HT-29 (cell line): ENCODE data around the gene SLC25A14. TPM values are rescaled to one million over a fixed set of nuclear protein-coding genes. Genes with fewer than 3 reads are reported as not detected.

ENCODE experiments used
- DNase-seq: peaks from one replicate; pipeline ENCODE4 v3.0.0-alpha.2; 2015; ENCODE audit warnings: low spot score
- small RNA-seq: library from RNA; depleted of rRNA; stranded (forward); fragments of <200 nt; gene quantifications from one replicate; pipeline ENCODE3, GENCODE V24; 2014
- total RNA-seq: library from RNA; depleted of rRNA; stranded (reverse); fragments of >200 nt; shearing (Covaris generic); gene quantifications from 2 replicates; pipeline ENCODE4 v1.2.3, GENCODE V29; 2014; rRNA removed

Gene SLC25A14
- total RNA-seq, 1 experiment from 2014 or later = 9.0 TPM

GRCh38 chrX:130378024-130378669 lies 38.4 kb downstream of the SLC25A14 start:
- DNase-seq = no peak

- DNase-seq = no peak
These were observed 45.8 kb downstream of the SLC25A14 start, which contains the start of gene GPR119 for GRCh38 chrX:130385520-130385919. Gene GPR119, minus strand, starts transcription at chrX:130385674. Its CDS starts 227 bp downstream, at chrX:130385447.

- DNase-seq = no peak
These were observed 46.7 kb downstream of the SLC25A14 start for GRCh38 chrX:130386408-130386808.

GRCh38 chrX:130393451-130394074 lies 53.8 kb downstream of the SLC25A14 start:
- peak; percentile 76 for DNase-seq

GRCh38 chrX:130395341-130395740 lies 55.6 kb downstream of the SLC25A14 start:
- DNase-seq = no peak

- DNase-seq = peak; percentile 80
These were observed 61.9 kb downstream of the SLC25A14 start, which contains the start of gene RBMX2 for GRCh38 chrX:130401415-130402207. Gene RBMX2, plus strand, starts transcription at chrX:130401987. Its CDS starts 46 bp downstream, at chrX:130402033.

GRCh38 chrX:130402208-130402684 lies 62.5 kb downstream of the SLC25A14 start:
- DNase-seq = no peak

- DNase-seq = no peak
These were observed 73.7 kb downstream of the SLC25A14 start for GRCh38 chrX:130413415-130413814.

- no peak for DNase-seq
These were observed 75.1 kb downstream of the SLC25A14 start for GRCh38 chrX:130414800-130415199.

GRCh38 chrX:130415201-130415600 lies 75.5 kb downstream of the SLC25A14 start:
- DNase-seq = no peak

GRCh38 chrX:130416785-130417184 lies 77.1 kb downstream of the SLC25A14 start:
- no peak for DNase-seq

GRCh38 chrX:130418066-130418465 lies 78.3 kb downstream of the SLC25A14 start:
- no peak for DNase-seq

- no peak for DNase-seq
These were observed 79.0 kb downstream of the SLC25A14 start for GRCh38 chrX:130418740-130419139.

- DNase-seq = no peak
These were observed 79.5 kb downstream of the SLC25A14 start for GRCh38 chrX:130419263-130419662.

Small RNA genes within 50 kb of the gene (small RNA-seq; reads per million reads assigned to genes)
- not detected for gene AL035423.1
- gene RNU6-1130P = not detected

Other genes with a start within 250 kb of the SLC25A14 start
- 39.8 and 42.4 TPM in 2 replicates for gene ELF4, start 229.4 kb upstream of the SLC25A14 start, total RNA-seq
- gene AIFM1, start 174.1 kb upstream of the SLC25A14 start, total RNA-seq = 28.4 and 39.7 TPM in 2 replicates
- not detected in 2 replicates for gene RAB33A, start 168.0 kb upstream of the SLC25A14 start, total RNA-seq
- gene ZNF280C, start 71.0 kb upstream of the SLC25A14 start, total RNA-seq = 0.99 and 1.0 TPM in 2 replicates
- gene GPR119, start 45.8 kb downstream of the SLC25A14 start, total RNA-seq = not detected in 2 replicates
- 16.5 and 19.5 TPM in 2 replicates for gene RBMX2, start 62.1 kb downstream of the SLC25A14 start, total RNA-seq